Measurements from ENCODE around the gene TLR3. TPM values are rescaled to one million over a fixed set of nuclear protein-coding genes. Genes with fewer than 3 reads are reported as not detected.

The TLR3 gene
- total and polyA plus RNA-seq, 10 donors = 0.17 to 14.8 (median 6.3) TPM

DNA sequence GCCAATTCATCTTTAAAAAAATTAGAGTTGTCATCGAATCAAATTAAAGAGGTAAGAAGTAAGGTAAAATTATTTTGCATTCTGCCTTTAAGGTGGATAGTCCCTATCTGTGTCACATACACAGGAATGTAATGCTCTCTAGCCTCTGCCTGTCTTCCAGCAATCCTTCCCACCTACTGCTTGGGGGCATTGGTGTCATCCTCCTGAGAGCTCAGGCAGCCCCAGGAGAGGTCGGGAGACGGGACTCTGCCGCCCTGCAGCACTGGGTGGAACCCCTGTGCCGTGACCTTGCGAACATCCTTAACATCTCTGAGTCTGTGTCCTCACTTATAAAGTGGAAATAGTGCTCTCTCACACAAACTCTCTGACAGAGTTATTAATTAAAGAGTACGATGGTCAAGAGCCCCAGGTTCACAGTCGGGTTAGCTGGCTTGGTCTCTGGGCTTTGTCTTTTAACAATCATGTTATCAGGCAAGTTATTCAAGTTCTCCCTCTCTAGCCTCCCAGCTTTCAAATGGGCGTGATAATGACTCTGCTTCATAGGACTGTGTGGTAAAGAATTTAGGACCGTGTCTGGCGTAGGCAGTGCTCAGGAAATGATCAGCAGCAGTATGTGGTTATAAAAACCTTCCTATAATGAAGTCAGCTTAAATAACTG is 10.2 kb downstream of the TLR3 start:
- no peaks in the 10 kb centered on the region for H3K27me3 ChIP-seq (replicated peaks in 1 of 7)
- 48 to 74% (median 71%) methylated on average over 11 of the region's 11 CpGs for WGBS, 5 donors
- no peak overlapping the region for H3K4me3 ChIP-seq
- no peak for DNase-seq
- peaks cover 0 to 9% (median 0%) of the 10 kb centered on the region in 6 donors for H3K4me1 ChIP-seq
- H3K36me3 ChIP-seq = peaks cover 0 to 21% (median 0%) of the 10 kb centered on the region in 6 donors
- H3K9me3 ChIP-seq = no peaks in the 10 kb centered on the region
- H3K27ac ChIP-seq = no peak overlapping the region
- intact Hi-C loops (cut with DNase I; ENCODE audit: low total_unique reads) = no loop called here
- TF ChIP-seq POLR2AphosphoS5 (IDR thresholded peaks at IDR 0.05) (no peak), POLR2A (IDR thresholded peaks at IDR 0.05) (no peak)
- TF ChIP-seq, protein P1, sequence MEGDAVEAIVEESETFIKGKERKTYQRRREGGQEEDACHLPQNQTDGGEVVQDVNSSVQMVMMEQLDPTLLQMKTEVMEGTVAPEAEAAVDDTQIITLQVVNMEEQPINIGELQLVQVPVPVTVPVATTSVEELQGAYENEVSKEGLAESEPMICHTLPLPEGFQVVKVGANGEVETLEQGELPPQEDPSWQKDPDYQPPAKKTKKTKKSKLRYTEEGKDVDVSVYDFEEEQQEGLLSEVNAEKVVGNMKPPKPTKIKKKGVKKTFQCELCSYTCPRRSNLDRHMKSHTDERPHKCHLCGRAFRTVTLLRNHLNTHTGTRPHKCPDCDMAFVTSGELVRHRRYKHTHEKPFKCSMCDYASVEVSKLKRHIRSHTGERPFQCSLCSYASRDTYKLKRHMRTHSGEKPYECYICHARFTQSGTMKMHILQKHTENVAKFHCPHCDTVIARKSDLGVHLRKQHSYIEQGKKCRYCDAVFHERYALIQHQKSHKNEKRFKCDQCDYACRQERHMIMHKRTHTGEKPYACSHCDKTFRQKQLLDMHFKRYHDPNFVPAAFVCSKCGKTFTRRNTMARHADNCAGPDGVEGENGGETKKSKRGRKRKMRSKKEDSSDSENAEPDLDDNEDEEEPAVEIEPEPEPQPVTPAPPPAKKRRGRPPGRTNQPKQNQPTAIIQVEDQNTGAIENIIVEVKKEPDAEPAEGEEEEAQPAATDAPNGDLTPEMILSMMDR (IDR thresholded peaks at IDR 0.05 in 8 of 11, conservative IDR thresholded peaks at IDR 0.05 in 3 of 11) = no peak

DNA sequence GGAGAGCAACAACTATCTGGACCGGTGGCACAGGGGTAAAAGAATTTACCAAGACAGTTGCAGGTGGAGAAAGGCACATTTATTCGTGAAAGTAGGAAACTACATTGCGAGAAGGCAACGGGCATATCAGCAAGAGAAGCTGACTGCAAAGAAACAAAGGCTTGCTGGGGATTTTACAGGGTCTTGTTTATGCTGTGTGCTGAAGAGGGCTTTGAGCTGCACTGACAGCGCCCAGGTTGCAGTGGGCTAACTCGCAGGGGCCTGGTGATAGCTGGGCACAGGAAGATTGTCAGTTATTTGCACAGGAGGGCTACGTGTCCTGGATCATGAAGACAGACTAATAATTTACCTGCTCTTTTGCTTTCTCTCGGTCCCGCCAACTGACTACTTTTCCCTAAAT is 10.7 kb downstream of the TLR3 start:
- Histone ChIP-seq H3K4me1 (peaks cover 0 to 6% (median 0%) of the 10 kb centered on the region in 6 donors), H3K4me3 (no peak overlapping the region), H3K27ac (no peak overlapping the region), H3K9me3 (no peaks in the 10 kb centered on the region), H3K36me3 (peaks cover 0 to 21% (median 0%) of the 10 kb centered on the region in 6 donors), H3K27me3 (replicated peaks in 1 of 7) (no peaks in the 10 kb centered on the region)
- intact Hi-C loops (cut with DNase I; ENCODE audit: low total_unique reads) = no loop called here
- WGBS, 5 donors = 80 to 94% (median 89%) methylated on average over 9 of the region's 9 CpGs
- DNase-seq = no peak
- TF ChIP-seq POLR2AphosphoS5 (IDR thresholded peaks at IDR 0.05) = no peak
- TF ChIP-seq, protein P1 (IDR thresholded peaks at IDR 0.05 in 8 of 11, conservative IDR thresholded peaks at IDR 0.05 in 3 of 11) = no peak
- TF ChIP-seq POLR2A (IDR thresholded peaks at IDR 0.05) = no peak

GRCh38 chr4:186081202-186081807 is 12.3 kb downstream of the TLR3 start:
- no peaks in the 10 kb centered on the region for H3K9me3 ChIP-seq
- TF ChIP-seq POLR2A (IDR thresholded peaks at IDR 0.05) = no peak
- TF ChIP-seq, protein P1 (IDR thresholded peaks at IDR 0.05 in 8 of 11, conservative IDR thresholded peaks at IDR 0.05 in 3 of 11) = no peak
- TF ChIP-seq POLR2AphosphoS5 (IDR thresholded peaks at IDR 0.05) = no peak
- H3K4me3 ChIP-seq = no peak overlapping the region
- no peaks in the 10 kb centered on the region for H3K27me3 ChIP-seq (replicated peaks in 1 of 7)
- no peak overlapping the region for H3K27ac ChIP-seq
- H3K4me1 ChIP-seq = peaks cover 0 to 6% (median 0%) of the 10 kb centered on the region in 6 donors
- peaks cover 0 to 21% (median 0%) of the 10 kb centered on the region in 6 donors for H3K36me3 ChIP-seq
- 83 to 91% (median 87%) methylated on average over 15 of the region's 15 CpGs for WGBS, 5 donors
- DNase-seq = no peak
- intact Hi-C loops (cut with DNase I; ENCODE audit: low total_unique reads) = no loop called here

DNA sequence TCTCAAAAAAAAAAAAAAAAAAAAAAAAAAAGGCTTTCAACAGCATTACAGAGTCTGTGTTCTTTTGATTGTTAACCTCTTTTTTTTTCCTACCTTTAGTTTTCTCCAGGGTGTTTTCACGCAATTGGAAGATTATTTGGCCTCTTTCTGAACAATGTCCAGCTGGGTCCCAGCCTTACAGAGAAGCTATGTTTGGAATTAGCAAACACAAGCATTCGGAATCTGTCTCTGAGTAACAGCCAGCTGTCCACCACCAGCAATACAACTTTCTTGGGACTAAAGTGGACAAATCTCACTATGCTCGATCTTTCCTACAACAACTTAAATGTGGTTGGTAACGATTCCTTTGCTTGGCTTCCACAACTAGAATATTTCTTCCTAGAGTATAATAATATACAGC is 13.3 kb downstream of the TLR3 start:
- no peaks in the 10 kb centered on the region for H3K9me3 ChIP-seq
- H3K4me1 ChIP-seq = peaks cover 0 to 6% (median 0%) of the 10 kb centered on the region in 6 donors
- intact Hi-C loops (cut with DNase I; ENCODE audit: low total_unique reads) = no loop called here
- DNase-seq = no peak
- H3K36me3 ChIP-seq = peaks cover 0 to 21% (median 0%) of the 10 kb centered on the region in 6 donors
- H3K27ac ChIP-seq = no peak overlapping the region
- WGBS, 5 donors = 74 to 90% (median 85%) methylated on average over 4 of the region's 4 CpGs
- H3K4me3 ChIP-seq = no peak overlapping the region
- no peak for TF ChIP-seq POLR2AphosphoS5 (IDR thresholded peaks at IDR 0.05)
- TF ChIP-seq, protein P1 (IDR thresholded peaks at IDR 0.05 in 8 of 11, conservative IDR thresholded peaks at IDR 0.05 in 3 of 11) = no peak
- no peak for TF ChIP-seq POLR2A (IDR thresholded peaks at IDR 0.05)
- no peaks in the 10 kb centered on the region for H3K27me3 ChIP-seq (replicated peaks in 1 of 7)
